Panc1 (cell line): ENCODE results near the gene VAT1L. TPM values are rescaled to one million over a fixed set of nuclear protein-coding genes. Genes with fewer than 3 reads are reported as not detected.

Source experiments
- ATAC-seq: fragments of 200-7000 bp; cut with Tn5 transposase; 2 replicates; pipeline ENCODE4 v1.9.1; 2020; ENCODE audit warnings: mild to moderate bottlenecking, moderate library complexity
- BruUV-seq: library from RNA; stranded (reverse); fragments of 400-500 nt; replicated peaks from 2 replicates; lab custom pipeline; 2021; lab: Mats Ljungman, UMichigan
- CTCF ChIA-PET: fragments of 300-600 bp; sonication (Branson Sonifier 250); formaldehyde crosslinking; loops from one replicate; lab custom pipeline; 2022; ENCODE audit warnings: antibody characterized with exemption; lab: Charles Lee
- POLR2A ChIA-PET: fragments of 300-600 bp; sonication (Branson Sonifier 250); formaldehyde crosslinking; loops from one replicate; lab custom pipeline; 2022; ENCODE audit warnings: antibody characterized with exemption; lab: Charles Lee
- DNase-seq: peaks from one replicate; pipeline ENCODE4 v3.0.0-alpha.2; 2010; ENCODE audit warnings: low read depth, low spot score
- H3K27ac ChIP-seq: 2 replicates; pipeline ENCODE4 v1.5.1; 2011; ENCODE audit warnings: mild to moderate bottlenecking, low read length, inconsistent platforms
- H3K27me3 ChIP-seq: fragments of 200-500 bp; sonication (Bioruptor generic); 2 replicates; pipeline ENCODE4 v1.6.0; 2014; ENCODE audit warnings: low read length, inconsistent platforms; ENCODE audit not compliant: control insufficient read depth, insufficient read depth
- H3K36me3 ChIP-seq: fragments of 200-500 bp; sonication (Bioruptor generic); 2 replicates; pipeline ENCODE4 v1.5.1; 2014; ENCODE audit warnings: inconsistent platforms, mild to moderate bottlenecking, low read length, moderate library complexity; ENCODE audit not compliant: control insufficient read depth, insufficient read depth
- H3K4me1 ChIP-seq: 2 replicates; pipeline ENCODE4 v1.5.1; 2011; ENCODE audit warnings: inconsistent platforms, mild to moderate bottlenecking, low read length, moderate library complexity; ENCODE audit not compliant: control insufficient read depth, insufficient read depth
- H3K4me3 ChIP-seq, 2 experiments: 2 replicates each; pipeline ENCODE4 v1.5.1; 2011 to 2012; ENCODE audit warnings: low read depth in 2 of 2, low read length in 2 of 2, mild to moderate bottlenecking in 2 of 2, inconsistent platforms in 1 of 2, moderate library complexity in 1 of 2
- H3K9me3 ChIP-seq: fragments of 200-500 bp; sonication (Bioruptor generic); 2 replicates; pipeline ENCODE4 v1.5.1; 2014; ENCODE audit warnings: low read depth, mild to moderate bottlenecking, inconsistent platforms, low read length, moderate library complexity; ENCODE audit not compliant: control insufficient read depth, insufficient read depth
- POLR2AphosphoS5 ChIP-seq: IDR thresholded peaks from 2 replicates; pipeline ENCODE4 v1.6.1; 2012; ENCODE audit warnings: mild to moderate bottlenecking, low read depth, low read length, moderate library complexity
- SIN3A ChIP-seq: IDR thresholded peaks from 2 replicates; pipeline ENCODE4 v1.6.1; 2012; ENCODE audit warnings: low read depth, mild to moderate bottlenecking, low read length, moderate library complexity, borderline replicate concordance; ENCODE audit not compliant: insufficient read depth
- TCF7L2 ChIP-seq: IDR thresholded peaks from 2 replicates; pipeline ENCODE4 v1.6.1; 2011; ENCODE audit warnings: mild to moderate bottlenecking, low read depth, low read length, inconsistent platforms
- in situ Hi-C: cut with HindIII; loops from 2 replicates; pipeline ENCODE4 v1.10.0; 2016; ENCODE audit warnings: low sequenced_read_pairs, low pct_unique_long_range_greater_than_20kb
- intact Hi-C: fragments of 100-400 bp; cut with micrococcal nuclease; formaldehyde crosslinking; loops from one replicate; pipeline ENCODE4 v1.10.0; 2022; ENCODE audit not compliant: unreplicated experiment
- total RNA-seq: library from RNA; stranded (reverse); gene quantifications from one replicate; pipeline ENCODE4 v1.2.1, GENCODE V29; 2021; ENCODE audit not compliant: unreplicated experiment
- TF ChIP-seq, protein P1 (sequence below): fragments of 450-650 bp; IDR thresholded peaks from 2 replicates; pipeline ENCODE4 v1.5.1; 2017; ENCODE audit warnings: mild to moderate bottlenecking
- TF ChIP-seq, protein P2 (sequence below), 2 experiments: IDR thresholded peaks; 2 replicates each; pipeline ENCODE4 v1.6.1; 2011 to 2012; ENCODE audit warnings: low read depth in 2 of 2, control low read depth in 1 of 2, low read length in 1 of 2, mild to moderate bottlenecking in 1 of 2, moderate library complexity in 1 of 2; ENCODE audit not compliant: insufficient read depth in 1 of 2

VAT1L gene
- total RNA-seq, 1 experiment from 2014 or later = not detected

DNA sequence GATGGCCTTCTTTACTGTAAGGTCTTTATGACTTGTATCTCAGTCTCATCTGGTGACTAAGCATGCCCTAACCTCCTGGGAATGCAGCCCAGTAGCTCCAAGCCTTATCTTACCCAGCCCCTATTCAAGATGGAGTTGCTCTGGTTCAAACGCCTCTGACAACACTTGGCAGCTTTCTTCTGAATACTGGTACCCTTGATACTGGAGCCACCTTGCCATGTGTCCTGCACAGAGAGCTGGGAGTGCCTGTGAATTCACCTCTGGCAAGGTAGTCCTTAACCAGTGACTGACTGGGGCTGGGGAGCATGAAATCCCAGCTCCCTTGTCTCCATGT is 48.8 kb upstream of the VAT1L start:
- TF ChIP-seq POLR2AphosphoS5 = no peak
- TF ChIP-seq, protein P1, sequence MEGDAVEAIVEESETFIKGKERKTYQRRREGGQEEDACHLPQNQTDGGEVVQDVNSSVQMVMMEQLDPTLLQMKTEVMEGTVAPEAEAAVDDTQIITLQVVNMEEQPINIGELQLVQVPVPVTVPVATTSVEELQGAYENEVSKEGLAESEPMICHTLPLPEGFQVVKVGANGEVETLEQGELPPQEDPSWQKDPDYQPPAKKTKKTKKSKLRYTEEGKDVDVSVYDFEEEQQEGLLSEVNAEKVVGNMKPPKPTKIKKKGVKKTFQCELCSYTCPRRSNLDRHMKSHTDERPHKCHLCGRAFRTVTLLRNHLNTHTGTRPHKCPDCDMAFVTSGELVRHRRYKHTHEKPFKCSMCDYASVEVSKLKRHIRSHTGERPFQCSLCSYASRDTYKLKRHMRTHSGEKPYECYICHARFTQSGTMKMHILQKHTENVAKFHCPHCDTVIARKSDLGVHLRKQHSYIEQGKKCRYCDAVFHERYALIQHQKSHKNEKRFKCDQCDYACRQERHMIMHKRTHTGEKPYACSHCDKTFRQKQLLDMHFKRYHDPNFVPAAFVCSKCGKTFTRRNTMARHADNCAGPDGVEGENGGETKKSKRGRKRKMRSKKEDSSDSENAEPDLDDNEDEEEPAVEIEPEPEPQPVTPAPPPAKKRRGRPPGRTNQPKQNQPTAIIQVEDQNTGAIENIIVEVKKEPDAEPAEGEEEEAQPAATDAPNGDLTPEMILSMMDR = no peak
- no peak for TF ChIP-seq TCF7L2
- TF ChIP-seq, protein P2, sequence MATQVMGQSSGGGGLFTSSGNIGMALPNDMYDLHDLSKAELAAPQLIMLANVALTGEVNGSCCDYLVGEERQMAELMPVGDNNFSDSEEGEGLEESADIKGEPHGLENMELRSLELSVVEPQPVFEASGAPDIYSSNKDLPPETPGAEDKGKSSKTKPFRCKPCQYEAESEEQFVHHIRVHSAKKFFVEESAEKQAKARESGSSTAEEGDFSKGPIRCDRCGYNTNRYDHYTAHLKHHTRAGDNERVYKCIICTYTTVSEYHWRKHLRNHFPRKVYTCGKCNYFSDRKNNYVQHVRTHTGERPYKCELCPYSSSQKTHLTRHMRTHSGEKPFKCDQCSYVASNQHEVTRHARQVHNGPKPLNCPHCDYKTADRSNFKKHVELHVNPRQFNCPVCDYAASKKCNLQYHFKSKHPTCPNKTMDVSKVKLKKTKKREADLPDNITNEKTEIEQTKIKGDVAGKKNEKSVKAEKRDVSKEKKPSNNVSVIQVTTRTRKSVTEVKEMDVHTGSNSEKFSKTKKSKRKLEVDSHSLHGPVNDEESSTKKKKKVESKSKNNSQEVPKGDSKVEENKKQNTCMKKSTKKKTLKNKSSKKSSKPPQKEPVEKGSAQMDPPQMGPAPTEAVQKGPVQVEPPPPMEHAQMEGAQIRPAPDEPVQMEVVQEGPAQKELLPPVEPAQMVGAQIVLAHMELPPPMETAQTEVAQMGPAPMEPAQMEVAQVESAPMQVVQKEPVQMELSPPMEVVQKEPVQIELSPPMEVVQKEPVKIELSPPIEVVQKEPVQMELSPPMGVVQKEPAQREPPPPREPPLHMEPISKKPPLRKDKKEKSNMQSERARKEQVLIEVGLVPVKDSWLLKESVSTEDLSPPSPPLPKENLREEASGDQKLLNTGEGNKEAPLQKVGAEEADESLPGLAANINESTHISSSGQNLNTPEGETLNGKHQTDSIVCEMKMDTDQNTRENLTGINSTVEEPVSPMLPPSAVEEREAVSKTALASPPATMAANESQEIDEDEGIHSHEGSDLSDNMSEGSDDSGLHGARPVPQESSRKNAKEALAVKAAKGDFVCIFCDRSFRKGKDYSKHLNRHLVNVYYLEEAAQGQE (IDR thresholded peaks at IDR 0.05; ENCODE audit: insufficient read depth in 1 of 2, low read depth in 2 of 2, low read length in 1 of 2) = no peak
- ATAC-seq = no peak
- DNase-seq = no peak
- no peaks in the 10 kb centered on the region for H3K9me3 ChIP-seq
- no peak overlapping the region for H3K4me3 ChIP-seq
- CTCF ChIA-PET = no interaction called here
- H3K27ac ChIP-seq = no peak overlapping the region
- POLR2A ChIA-PET = no interaction called here
- in situ Hi-C loops = no loop called here
- no peaks in the 10 kb centered on the region for H3K27me3 ChIP-seq
- no peaks in the 10 kb centered on the region for H3K4me1 ChIP-seq
- BruUV-seq = no TSS peak
- no peaks in the 10 kb centered on the region for H3K36me3 ChIP-seq
- intact Hi-C loops = no loop called here

DNA sequence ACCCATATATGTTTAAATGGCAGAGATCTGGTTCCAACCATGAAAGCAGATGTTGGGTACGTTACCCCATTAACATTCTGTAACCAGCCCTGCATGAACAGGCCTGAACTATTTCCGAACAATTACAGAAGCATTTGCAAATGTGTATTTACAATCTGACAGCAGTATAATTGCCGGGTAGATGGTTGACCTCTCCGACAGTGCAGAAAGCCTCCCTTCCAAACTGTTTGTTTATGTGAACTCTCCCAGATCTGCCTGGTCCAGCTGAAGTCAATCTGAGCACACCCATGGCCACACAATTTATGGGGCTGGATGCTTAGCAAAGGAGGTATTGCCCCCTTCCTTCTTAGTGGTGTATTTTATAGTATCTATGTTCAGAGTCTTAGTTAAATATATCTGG is 44.2 kb upstream of the VAT1L start:
- DNase-seq (no peak), ATAC-seq (no peak)
- Histone ChIP-seq H3K4me1 (no peaks in the 10 kb centered on the region), H3K36me3 (no peaks in the 10 kb centered on the region), H3K9me3 (no peaks in the 10 kb centered on the region), H3K4me3 (no peak overlapping the region), H3K27me3 (no peaks in the 10 kb centered on the region), H3K27ac (no peak overlapping the region)
- CTCF ChIA-PET = no interaction called here
- no peak for TF ChIP-seq POLR2AphosphoS5
- no peak for TF ChIP-seq TCF7L2
- TF ChIP-seq, protein P1 = no peak
- TF ChIP-seq, protein P2 (IDR thresholded peaks at IDR 0.05; ENCODE audit: insufficient read depth in 1 of 2, low read depth in 2 of 2, low read length in 1 of 2) = no peak
- no peak for TF ChIP-seq SIN3A
- BruUV-seq = no TSS peak
- intact Hi-C loops (no loop called here), in situ Hi-C loops (no loop called here)
- POLR2A ChIA-PET = no interaction called here
